Cardiac fibroblast (primary cell): ENCODE measurements around the gene LACC1.

Experiments used
- DNase-seq, 2 donors: peaks; one replicate each; pipeline versions ENCODE4 v3.0.0 to v3.0.0-alpha.2; 2010; ENCODE audit warnings: low read depth in 2 of 2
- H3K4me3 ChIP-seq, 2 donors: replicated peaks in 1 of 2; 1 replicate in 1 of 2; 2 replicates in 1 of 2; pipeline ENCODE4 v1.5.1; 2011; ENCODE audit warnings: low read depth in 2 of 2, low read length in 2 of 2, mild to moderate bottlenecking in 2 of 2, moderate library complexity in 1 of 2
- TF ChIP-seq, protein P1 (sequence below): IDR thresholded peaks from one replicate; pipeline ENCODE4 v1.5.1; 2011; ENCODE audit warnings: low read depth, mild to moderate bottlenecking, low read length, inconsistent platforms

LACC1 gene

DNA sequence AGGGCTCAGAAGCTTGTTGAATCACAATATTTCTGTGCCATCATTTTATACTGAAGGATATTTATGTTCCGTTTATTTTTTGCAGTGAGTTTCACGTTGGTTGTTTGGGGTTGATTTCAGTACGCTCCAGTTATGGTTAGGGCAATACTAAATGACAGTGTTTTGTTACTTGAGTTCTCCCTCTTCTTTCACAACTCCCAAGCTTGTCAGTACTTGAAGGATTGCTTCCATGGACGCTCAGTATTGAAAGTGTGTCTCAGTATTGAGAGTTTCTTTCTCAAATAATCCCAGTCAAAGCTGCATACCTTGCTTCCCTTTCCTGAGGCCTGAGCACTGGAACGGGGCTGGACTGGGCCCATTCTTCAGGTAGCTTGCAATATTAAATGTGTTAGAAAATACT, 38.9 kb downstream of the LACC1 start:
- H3K4me3 ChIP-seq: no peak overlapping the region
- DNase-seq: no peak
- TF ChIP-seq, protein P1, sequence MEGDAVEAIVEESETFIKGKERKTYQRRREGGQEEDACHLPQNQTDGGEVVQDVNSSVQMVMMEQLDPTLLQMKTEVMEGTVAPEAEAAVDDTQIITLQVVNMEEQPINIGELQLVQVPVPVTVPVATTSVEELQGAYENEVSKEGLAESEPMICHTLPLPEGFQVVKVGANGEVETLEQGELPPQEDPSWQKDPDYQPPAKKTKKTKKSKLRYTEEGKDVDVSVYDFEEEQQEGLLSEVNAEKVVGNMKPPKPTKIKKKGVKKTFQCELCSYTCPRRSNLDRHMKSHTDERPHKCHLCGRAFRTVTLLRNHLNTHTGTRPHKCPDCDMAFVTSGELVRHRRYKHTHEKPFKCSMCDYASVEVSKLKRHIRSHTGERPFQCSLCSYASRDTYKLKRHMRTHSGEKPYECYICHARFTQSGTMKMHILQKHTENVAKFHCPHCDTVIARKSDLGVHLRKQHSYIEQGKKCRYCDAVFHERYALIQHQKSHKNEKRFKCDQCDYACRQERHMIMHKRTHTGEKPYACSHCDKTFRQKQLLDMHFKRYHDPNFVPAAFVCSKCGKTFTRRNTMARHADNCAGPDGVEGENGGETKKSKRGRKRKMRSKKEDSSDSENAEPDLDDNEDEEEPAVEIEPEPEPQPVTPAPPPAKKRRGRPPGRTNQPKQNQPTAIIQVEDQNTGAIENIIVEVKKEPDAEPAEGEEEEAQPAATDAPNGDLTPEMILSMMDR: no peak

DNA sequence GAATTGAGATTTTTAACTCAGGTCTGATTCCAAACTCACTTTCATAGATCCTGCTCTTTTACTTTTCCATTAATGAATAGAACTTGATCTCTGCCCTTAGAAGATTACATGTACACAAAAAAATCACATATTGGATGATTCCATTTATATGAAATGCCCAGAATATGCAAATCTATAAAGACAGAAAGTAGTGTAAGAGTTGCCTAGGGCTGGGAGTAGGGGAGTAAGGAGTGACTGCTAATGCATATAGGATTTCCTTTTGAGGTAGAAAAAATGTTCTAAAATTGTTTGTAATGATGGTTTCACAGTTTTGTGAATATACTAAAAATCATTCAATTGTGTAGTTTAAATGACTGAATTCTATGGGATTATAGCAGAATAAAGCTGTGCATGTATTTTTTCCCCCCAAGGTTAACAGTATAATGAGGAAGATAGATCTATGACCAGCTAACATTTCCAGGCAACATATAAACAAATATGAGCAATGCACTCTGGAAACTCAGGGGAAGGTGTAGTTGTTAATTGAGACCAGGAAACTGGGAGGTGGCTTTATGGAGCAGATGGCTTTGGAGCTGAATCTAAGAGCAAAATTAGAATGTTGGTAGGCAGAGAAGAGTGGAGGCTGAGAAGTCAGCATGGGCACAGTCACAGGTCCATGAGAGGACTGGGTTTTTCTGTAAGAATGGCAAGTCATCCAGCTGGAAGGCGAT, 41.4 kb downstream of the LACC1 start:
- TF ChIP-seq, protein P1: no peak
- no peak overlapping the region for H3K4me3 ChIP-seq
- DNase-seq: no peak

DNA sequence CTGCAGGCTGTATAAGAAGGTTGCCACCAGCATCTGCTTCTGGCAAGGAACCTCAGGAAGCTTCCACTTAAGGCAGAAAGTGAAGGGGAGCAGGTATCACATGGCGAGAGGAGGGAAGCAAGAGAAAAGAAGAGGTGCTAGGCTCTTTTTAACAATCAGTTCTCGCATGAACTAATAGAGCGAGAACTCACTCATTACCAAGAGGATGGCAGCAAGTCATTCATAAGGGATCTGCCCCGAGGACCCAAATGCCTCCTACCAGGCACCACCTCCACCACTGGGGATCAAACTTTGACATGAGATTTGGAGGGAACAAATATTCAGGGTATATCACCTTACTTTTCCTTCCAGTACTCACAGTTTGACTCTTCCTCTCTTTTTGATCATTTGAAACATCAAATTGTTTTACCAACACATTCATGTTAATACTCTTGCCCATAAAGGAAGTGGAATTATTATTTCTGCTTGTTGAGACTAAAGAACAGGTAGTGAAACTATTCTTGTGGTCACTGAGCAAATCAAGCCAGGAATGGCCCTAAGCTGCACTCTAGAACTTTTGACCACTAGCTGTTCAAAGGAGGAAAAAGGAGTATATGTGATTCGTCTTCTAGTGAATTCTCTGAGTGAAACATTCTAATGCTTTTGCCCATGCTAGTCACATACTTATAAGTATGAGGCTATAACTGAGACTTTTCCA, 45.0 kb downstream of the LACC1 start:
- no peak overlapping the region for H3K4me3 ChIP-seq
- DNase-seq: no peak
- TF ChIP-seq, protein P1: no peak

DNA sequence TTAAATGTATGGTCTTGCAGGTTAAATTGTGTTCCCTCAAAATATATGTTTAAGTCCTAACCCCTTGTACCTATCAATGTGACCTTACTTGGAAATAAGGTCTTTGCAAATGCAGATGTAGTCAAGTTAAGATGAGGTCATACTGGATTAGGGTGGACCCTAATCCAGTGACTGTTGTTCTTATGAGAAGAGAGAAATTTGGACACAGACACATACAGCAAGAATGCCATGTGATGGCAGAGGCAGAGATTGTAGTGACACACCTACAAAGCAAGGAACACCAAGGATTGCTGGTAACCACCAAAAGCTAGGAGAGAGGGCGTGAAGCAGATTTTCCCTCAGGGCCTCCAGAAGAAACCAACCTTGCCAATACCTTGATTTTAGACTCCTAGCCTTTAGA, 50.2 kb downstream of the LACC1 start:
- no peak for DNase-seq
- TF ChIP-seq, protein P1: no peak

DNA sequence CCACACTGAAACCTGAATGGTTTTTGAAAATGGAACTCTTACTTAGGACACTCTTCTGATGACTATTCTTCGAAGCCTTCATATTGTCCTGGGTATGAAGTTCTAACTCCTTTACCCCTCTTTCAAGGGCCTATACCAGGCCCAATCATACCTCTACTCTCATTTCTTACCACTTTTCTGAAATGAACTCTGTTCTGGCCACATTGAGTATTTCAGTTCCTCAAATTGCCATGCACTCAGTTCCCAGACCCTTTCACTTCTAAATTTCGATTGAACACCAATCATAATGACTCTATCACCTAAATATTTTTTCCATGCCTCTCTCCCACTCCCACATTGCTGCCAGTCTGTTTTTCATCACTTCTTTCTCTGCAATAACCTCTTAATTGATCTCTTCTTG, 53.7 kb downstream of the LACC1 start:
- TF ChIP-seq, protein P1: no peak
- no peak for DNase-seq
- H3K4me3 ChIP-seq: no peak overlapping the region

More for the DNA sequence above, 50.2 kb downstream of the LACC1 start:
- no peak overlapping the region for H3K4me3 ChIP-seq

DNA sequence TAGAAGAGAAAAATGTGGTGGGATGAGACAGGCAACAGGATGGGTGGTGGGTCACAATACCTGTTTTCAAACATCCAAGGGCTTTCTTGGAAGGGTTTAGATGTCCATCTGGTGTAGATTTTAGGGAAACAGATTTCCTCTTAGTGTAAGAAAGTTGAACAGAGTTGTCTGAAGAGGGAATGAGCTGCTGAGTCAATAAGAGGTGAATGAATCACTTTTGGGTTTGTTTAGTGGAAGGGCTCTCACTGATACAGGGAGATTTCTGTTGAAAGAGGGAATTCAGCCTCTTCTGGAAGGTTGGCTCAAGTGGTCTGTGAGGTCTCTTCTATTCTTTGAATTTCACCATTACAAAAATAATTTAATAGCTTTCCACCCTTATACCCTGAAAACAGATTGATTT, 54.6 kb downstream of the LACC1 start:
- TF ChIP-seq, protein P1: no peak
- no peak overlapping the region for H3K4me3 ChIP-seq
- peak in 1 of 2 donors; percentile 8 for DNase-seq
